Kidney epithelial cell (primary cell): Measurements from ENCODE around the gene EDC3. TPM values are rescaled to one million over a fixed set of nuclear protein-coding genes. Genes with fewer than 3 reads are reported as not detected.
"Not testable (repeated sequence)": the region's sequence is repeated elsewhere in the genome, so short reads cannot be mapped to it uniquely, and the experiment has no call there.

Source experiments
- DNase-seq: peaks from one replicate; pipeline ENCODE4 v3.0.0-alpha.2; 2010; ENCODE audit warnings: low read depth
- H3K27me3 ChIP-seq: 2 replicates; pipeline ENCODE4 v1.6.0; 2011; ENCODE audit warnings: low read length; ENCODE audit not compliant: control insufficient read depth, insufficient read depth
- H3K36me3 ChIP-seq: 2 replicates; pipeline ENCODE4 v1.5.1; 2011; ENCODE audit warnings: low read length; ENCODE audit not compliant: control insufficient read depth, insufficient read depth
- H3K4me3 ChIP-seq: 2 replicates; pipeline ENCODE4 v1.5.1; 2011; ENCODE audit warnings: low read depth, mild to moderate bottlenecking, control low read depth, low read length
- CTCF ChIP-seq: IDR thresholded peaks from 2 replicates; pipeline ENCODE4 v1.5.1; 2011; ENCODE audit warnings: mild to moderate bottlenecking, moderate library complexity, low read length, control low read depth, inconsistent platforms; ENCODE audit not compliant: insufficient read depth, poor library complexity, severe bottlenecking
- total RNA-seq: library from RNA; depleted of rRNA; stranded (reverse); fragments of >200 nt; gene quantifications from 2 replicates; pipeline ENCODE4 v1.2.3, GENCODE V29; 2015

Gene EDC3
- total RNA-seq, 1 donor from 2014 or later: 15.3 TPM

- Histone ChIP-seq H3K27me3 (peaks cover 8% of the 10 kb centered on the region), H3K4me3 (no peak overlapping the region), H3K36me3 (no peaks in the 10 kb centered on the region)
- DNase-seq: no peak
- TF ChIP-seq CTCF: no peak
These were observed 90.6 kb downstream of the EDC3 start for GRCh38 chr15:74604983-74605794.

GRCh38 chr15:74603789-74604705 is 91.8 kb downstream of the EDC3 start:
- TF ChIP-seq CTCF: no peak
- Histone ChIP-seq H3K4me3 (no peak overlapping the region), H3K27me3 (peaks cover 6% of the 10 kb centered on the region), H3K36me3 (no peaks in the 10 kb centered on the region)
- DNase-seq: no peak

- Histone ChIP-seq H3K36me3 (no peaks in the 10 kb centered on the region), H3K27me3 (peaks cover 3% of the 10 kb centered on the region), H3K4me3 (no peak overlapping the region)
- DNase-seq: no peak
- TF ChIP-seq CTCF: no peak
These were observed 92.6 kb downstream of the EDC3 start for GRCh38 chr15:74603026-74603788.

DNA sequence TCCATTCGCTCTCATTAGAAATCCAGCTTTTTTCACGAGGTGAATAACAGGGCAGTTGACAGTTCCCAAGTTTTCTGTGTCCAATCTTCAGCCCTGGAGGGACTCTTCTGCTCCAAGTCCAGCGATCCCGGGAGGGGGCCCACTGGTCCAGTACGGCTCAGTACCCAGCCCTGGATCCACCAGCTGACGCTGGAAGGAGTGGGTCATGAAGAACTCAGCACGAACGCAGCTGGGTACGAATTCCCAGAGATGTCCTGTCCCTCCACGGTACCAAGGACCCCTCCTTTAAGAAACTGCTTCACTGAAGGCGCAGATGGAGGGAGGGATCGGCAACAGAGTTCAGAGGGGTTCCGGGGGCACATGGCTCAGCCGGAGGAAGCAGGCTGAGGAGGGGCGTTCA is 96.7 kb downstream of the EDC3 start:
- no peak for TF ChIP-seq CTCF
- no peak for DNase-seq
- Histone ChIP-seq H3K36me3 (no peaks in the 10 kb centered on the region), H3K4me3 (peak overlapping the region; percentile 51), H3K27me3 (no peaks in the 10 kb centered on the region)

DNA sequence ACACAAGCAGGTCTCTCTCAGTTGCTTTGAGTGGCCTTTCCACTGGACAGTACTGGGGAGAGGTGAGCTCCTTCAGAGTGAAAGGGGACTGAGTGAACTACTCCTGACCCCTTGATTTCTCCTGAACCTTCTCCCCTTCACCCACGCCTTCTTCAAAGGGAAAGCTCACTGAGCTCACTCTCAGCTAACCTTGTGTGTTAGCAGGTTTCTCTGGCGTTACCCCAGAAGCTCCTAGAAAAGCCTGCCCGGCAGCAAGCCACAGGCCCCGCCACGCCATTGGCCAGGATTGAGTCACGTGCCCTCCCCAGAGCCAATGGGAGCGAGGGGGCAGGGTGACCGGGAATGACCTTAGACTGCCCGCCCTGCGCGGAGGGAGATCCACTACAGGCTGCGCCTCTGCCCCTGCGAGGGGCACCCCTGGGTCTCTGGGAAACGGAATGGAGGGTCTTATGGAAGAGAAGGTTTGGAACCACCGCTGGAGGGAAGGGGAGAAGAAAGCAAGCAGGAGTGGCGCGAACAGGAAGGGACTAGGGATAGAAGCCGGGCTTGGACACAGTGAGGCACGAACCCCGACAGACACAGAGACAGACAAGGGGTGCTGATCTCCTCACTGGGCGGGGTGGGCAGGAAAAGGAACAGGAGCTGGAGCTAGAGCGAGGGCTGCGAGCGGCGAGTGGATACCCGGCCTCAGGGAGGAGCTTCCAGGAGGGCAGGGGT is 97.5 kb downstream of the EDC3 start:
- Histone ChIP-seq H3K36me3 (no peaks in the 10 kb centered on the region), H3K4me3 (peak overlapping the region; percentile 51), H3K27me3 (no peaks in the 10 kb centered on the region)
- no peak for TF ChIP-seq CTCF
- peak; percentile 66 for DNase-seq

- DNase-seq, H3K27me3 ChIP-seq, H3K36me3 ChIP-seq, H3K4me3 ChIP-seq: not testable (repeated sequence)
These were observed 98.6 kb downstream of the EDC3 start for GRCh38 chr15:74597146-74597705.

DNA sequence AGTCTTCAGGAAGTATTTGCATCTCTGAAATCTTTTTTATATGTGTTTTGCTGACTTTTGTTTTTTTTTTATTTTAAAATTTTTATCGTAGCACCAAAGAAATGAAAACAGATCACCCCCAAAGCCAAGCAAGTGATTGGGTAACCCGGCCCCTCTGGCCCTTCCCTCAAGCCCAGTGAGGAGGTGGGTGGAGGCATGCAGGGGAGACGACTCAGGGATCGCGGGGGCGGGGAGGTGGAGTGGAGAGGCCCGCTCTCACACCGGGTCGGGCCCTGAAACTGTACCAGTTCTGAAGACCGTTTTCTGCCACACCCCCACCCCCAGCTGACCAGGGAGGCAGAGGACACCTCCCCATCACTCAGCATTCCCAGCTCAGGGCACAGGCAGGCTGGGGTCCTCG is 99.1 kb downstream of the EDC3 start:
- H3K4me3 ChIP-seq, DNase-seq, H3K27me3 ChIP-seq, H3K36me3 ChIP-seq: not testable (repeated sequence)
